ENCODE data around the gene TYMP. TPM values are rescaled to one million over a fixed set of nuclear protein-coding genes. Genes with fewer than 3 reads are reported as not detected.
A peak's percentile ranks its signal among the peaks of the same experiment; 100 is the strongest.

The TYMP gene
- total and polyA plus RNA-seq, 2 of the 4 experiments (the other 2 are of a cell fraction), result 0.18 to 0.74 TPM

GRCh38 chr22:50481045-50481439 is 48.8 kb downstream of the TYMP start:
- Histone ChIP-seq H3K79me1 (ENCODE audit: low read depth in 1 of 2, low read length in 2 of 2) (peaks cover 0 to 3% of the 10 kb centered on the region in 2 experiments; a peak in 1 of 4 replicates), H2BK20ac (ENCODE audit: low read depth, low read length) (no peak overlapping the region), H2AFZ (replicated peaks; ENCODE audit: low read length, poor library complexity) (peak overlapping the region; percentile 86), H2BK120ac (ENCODE audit: low read depth, low read length) (no peak overlapping the region), H3K4me3 (ENCODE audit: insufficient read depth, low read depth, low read length) (peak overlapping the region; percentile 57), H2BK15ac (ENCODE audit: low read depth, low read length) (no peak overlapping the region), H3K23ac (ENCODE audit: low read depth, low read length) (no peak overlapping the region), H3K9ac (ENCODE audit: low read depth, low read length) (no peak overlapping the region), H4K8ac (ENCODE audit: low read depth in 2 of 2, low read length in 2 of 2) (peak overlapping the region in 1 of 2 experiments; percentile 48; a peak in 1 of 4 replicates), H3K14ac (replicated peaks; ENCODE audit: low read depth, low read length) (no peak overlapping the region), H3K27me3 (ENCODE audit: control insufficient read depth, insufficient read depth, low read length) (peaks cover 21% of the 10 kb centered on the region), H2AK5ac (ENCODE audit: low read depth, low read length) (no peak overlapping the region), H2AK9ac (replicated peaks; ENCODE audit: low read depth, low read length, poor library complexity) (peak overlapping the region; percentile 28), H3K4me2 (ENCODE audit: low read depth, low read length) (peak overlapping the region; percentile 19), H3K9me3 (ENCODE audit: control insufficient read depth, insufficient read depth, low read length) (no peaks in the 10 kb centered on the region), H3K9me1 (ENCODE audit: insufficient read depth, low read length) (no peaks in the 10 kb centered on the region; the same call in 1 of the 2 replicates), H3K4me1 (ENCODE audit: control insufficient read depth, insufficient read depth, low read length) (no peaks in the 10 kb centered on the region; the same call in 1 of the 2 replicates), H3K18ac (ENCODE audit: low read depth, low read length) (no peak overlapping the region), H3K4ac (ENCODE audit: low read depth, low read length) (no peak overlapping the region), H4K20me1 (ENCODE audit: insufficient read depth, low read length) (no peaks in the 10 kb centered on the region; the same call in 1 of the 2 replicates), H2BK5ac (ENCODE audit: low read depth, low read length, poor library complexity, severe bottlenecking) (no peak overlapping the region), H3K36me3 (ENCODE audit: control insufficient read depth, insufficient read depth, low read length) (peaks cover 4% of the 10 kb centered on the region; the same call in 1 of the 2 replicates), H3K27ac (ENCODE audit: insufficient read depth, low read length) (no peak overlapping the region), H3K56ac (ENCODE audit: extremely low read depth, insufficient read depth, low read length) (no peak overlapping the region), H4K5ac (ENCODE audit: low read depth, low read length) (no peak overlapping the region), H4K91ac (ENCODE audit: insufficient read depth, low read depth, low read length) (no peak overlapping the region)
- DNase-seq, result no peak
- BruUV-seq (replicated peaks), result no TSS peak
- no peak for TF ChIP-seq RCOR1 (IDR thresholded peaks at IDR 0.05; ENCODE audit: insufficient replicate concordance, low read length)
- TF ChIP-seq BHLHE40 (IDR thresholded peaks at IDR 0.05; ENCODE audit: low read depth, low read length), result no peak
- TF ChIP-seq FOS (IDR thresholded peaks at IDR 0.05; ENCODE audit: low read depth, low read length), result no peak
- TF ChIP-seq RFX5 (IDR thresholded peaks at IDR 0.05; ENCODE audit: low read depth, low read length), result no peak
- no peak for TF ChIP-seq CEBPB (IDR thresholded peaks at IDR 0.05; ENCODE audit: low read depth, low read length)
- no peak for TF ChIP-seq ELK1 (IDR thresholded peaks at IDR 0.05; ENCODE audit: borderline replicate concordance, low read depth, low read length)
- TF ChIP-seq SMC3 (IDR thresholded peaks at IDR 0.05; ENCODE audit: low read depth, low read length), result no peak
- no peak for TF ChIP-seq RAD21 (IDR thresholded peaks at IDR 0.05; ENCODE audit: low read length)
- TF ChIP-seq USF2 (IDR thresholded peaks at IDR 0.05; ENCODE audit: low read depth, low read length), result no peak
- TF ChIP-seq MAFK (IDR thresholded peaks at IDR 0.05; ENCODE audit: low read depth, low read length), result no peak
- no peak for TF ChIP-seq MAZ (IDR thresholded peaks at IDR 0.05; ENCODE audit: borderline replicate concordance, low read depth, low read length)
- TF ChIP-seq POLR2A (IDR thresholded peaks at IDR 0.05; ENCODE audit: low read depth, low read length), result no peak
- TF ChIP-seq CHD1 (IDR thresholded peaks at IDR 0.05; ENCODE audit: low read depth, low read length), result no peak
- WGBS, 2 experiments (ENCODE audit: extremely low coverage in 2 of 2, insufficient read length in 1 of 2), result 9% methylated on average over 30 of the region's 45 CpGs; no CpG with 5 or more reads in 1 of the 2 experiments
- intact Hi-C loops (cut with micrococcal nuclease) (no loop called here), in situ Hi-C loops (cut with MboI; ENCODE audit: low sequenced_read_pairs) (no loop called here), dilution Hi-C loops (cut with HindIII; ENCODE audit: low sequenced_read_pairs, unreplicated experiment) (no loop called here)
- ATAC-seq (ENCODE audit: low read depth), result no peak; the same call in 1 of the 2 replicates
- POLR2A ChIA-PET (ENCODE audit: unreplicated experiment), result no interaction called here
- CTCF ChIA-PET, result no interaction called here
